Ascending aorta (tissue), 2 donors: ENCODE data around the gene STIMATE. TPM values are rescaled to one million over a fixed set of nuclear protein-coding genes. Genes with fewer than 3 reads are reported as not detected.

Source experiments
- DNase-seq, 2 donors: peaks; one replicate each; pipeline ENCODE4 v3.0.0-alpha.2; 2019; ENCODE audit warnings: low spot score in 2 of 2
- H3K27ac ChIP-seq, 2 donors: fragments of 200-600 bp; sonication (generic); one replicate each; pipeline ENCODE4 v1.5.1; 2016 to 2017; ENCODE audit warnings: mild to moderate bottlenecking in 1 of 2
- H3K27me3 ChIP-seq: fragments of 200-600 bp; sonication (generic); one replicate; pipeline ENCODE4 v1.5.1; 2017
- H3K36me3 ChIP-seq, 2 donors: fragments of 200-600 bp; sonication (generic); one replicate each; pipeline ENCODE4 v1.5.1; 2016
- H3K4me1 ChIP-seq, 2 donors: fragments of 200-600 bp; sonication (generic); one replicate each; pipeline ENCODE4 v1.5.1; 2016 to 2017; ENCODE audit warnings: mild to moderate bottlenecking in 1 of 2
- H3K4me3 ChIP-seq, 2 donors: fragments of 200-600 bp; sonication (generic); one replicate each; pipeline ENCODE4 v1.5.1; 2016 to 2017; ENCODE audit warnings: mild to moderate bottlenecking in 1 of 2
- H3K9me3 ChIP-seq, 2 donors: fragments of 200-600 bp; sonication (generic); one replicate each; pipeline ENCODE4 v1.5.1; 2016
- CTCF ChIP-seq, 3 experiments: fragments of 200-600 bp in 2 of 3; fragments of 450-650 bp in 1 of 3; sonication (generic) in 2 of 3; IDR thresholded peaks; one replicate each; pipeline ENCODE4 v1.5.1; 2016 to 2019; ENCODE audit warnings: antibody characterized with exemption in 3 of 3, mild to moderate bottlenecking in 1 of 3, moderate library complexity in 1 of 3
- intact Hi-C: fragments of 100-400 bp; cut with DNase I; formaldehyde crosslinking; loops from one replicate; pipeline ENCODE4 v1.15.1; 2023
- total RNA-seq: library from RNA; depleted of rRNA; stranded (reverse); fragments of >200 nt; gene quantifications from one replicate; pipeline ENCODE4 v1.1.0, GENCODE V29; 2016

STIMATE gene
- total RNA-seq, 1 donor from 2014 or later = 18.9 TPM

GRCh38 chr3:52838561-52839267 is 58.6 kb downstream of the STIMATE start:
- H3K36me3 ChIP-seq = peaks cover 32 to 38% of the 10 kb centered on the region in 2 donors
- H3K4me3 ChIP-seq = no peak overlapping the region
- no peak overlapping the region for H3K27ac ChIP-seq
- peaks cover 7 to 28% of the 10 kb centered on the region in 2 donors for H3K4me1 ChIP-seq
- H3K27me3 ChIP-seq = no peaks in the 10 kb centered on the region
- no peak for DNase-seq
- intact Hi-C loops = no loop called here
- no peak for TF ChIP-seq CTCF (IDR thresholded peaks at IDR 0.05)
- no peaks in the 10 kb centered on the region for H3K9me3 ChIP-seq

GRCh38 chr3:52836986-52837385 is 60.4 kb downstream of the STIMATE start:
- TF ChIP-seq CTCF (IDR thresholded peaks at IDR 0.05) = no peak
- Histone ChIP-seq H3K36me3 (peaks cover 25 to 31% of the 10 kb centered on the region in 2 donors), H3K27ac (peak overlapping the region; percentile 3 to 26), H3K4me1 (peaks cover 16 to 30% of the 10 kb centered on the region in 2 donors), H3K4me3 (no peak overlapping the region), H3K9me3 (no peaks in the 10 kb centered on the region), H3K27me3 (no peaks in the 10 kb centered on the region)
- intact Hi-C loops = no loop called here
- DNase-seq = no peak

- peaks cover 20 to 26% of the 10 kb centered on the region in 2 donors for H3K36me3 ChIP-seq
- no peak for DNase-seq
- H3K27me3 ChIP-seq = no peaks in the 10 kb centered on the region
- intact Hi-C loops = no loop called here
- H3K4me3 ChIP-seq = no peak overlapping the region
- TF ChIP-seq CTCF (IDR thresholded peaks at IDR 0.05) = no peak
- H3K9me3 ChIP-seq = no peaks in the 10 kb centered on the region
- H3K4me1 ChIP-seq = peaks cover 20 to 32% of the 10 kb centered on the region in 2 donors
- H3K27ac ChIP-seq = peak overlapping the region; percentile 38 to 66
Measured at GRCh38 chr3:52836471-52836845, 60.9 kb downstream of the STIMATE start.

- DNase-seq = no peak
- no peaks in the 10 kb centered on the region for H3K9me3 ChIP-seq
- H3K27me3 ChIP-seq = no peaks in the 10 kb centered on the region
- H3K27ac ChIP-seq = peak overlapping the region; percentile 66 to 74
- peak overlapping the region in 1 of 2 donors; percentile 28 for H3K4me3 ChIP-seq
- peaks cover 26 to 37% of the 10 kb centered on the region in 2 donors for H3K4me1 ChIP-seq
- TF ChIP-seq CTCF (IDR thresholded peaks at IDR 0.05) = no peak
- peaks cover 18 to 20% of the 10 kb centered on the region in 2 donors for H3K36me3 ChIP-seq
- intact Hi-C loops = no loop called here
Measured at GRCh38 chr3:52835766-52836470, 61.4 kb downstream of the STIMATE start.

- peak in 1 of 2 donors; percentile 84 for DNase-seq
- Histone ChIP-seq H3K27ac (peak within 1 kb of the TSS; percentile 74 to 81), H3K27me3 (no peaks in the 10 kb centered on the region), H3K9me3 (no peaks in the 10 kb centered on the region), H3K4me1 (peaks cover 30 to 44% of the 10 kb centered on the region in 2 donors), H3K36me3 (peaks cover 13 to 15% of the 10 kb centered on the region in 2 donors), H3K4me3 (peak within 1 kb of the TSS in 1 of 2 donors; percentile 28)
- TF ChIP-seq CTCF (IDR thresholded peaks at IDR 0.05) = no peak
- intact Hi-C loops = loop anchor here (5.0 kb wide), 1 partner anchor 63 kb away; the partner anchor contains the start of gene NEK4
Measured at GRCh38 chr3:52834871-52835501, 62.4 kb downstream of the STIMATE start, which contains the start of gene MUSTN1. TSS of gene MUSTN1 (minus strand) at chr3:52835019. CDS start at chr3:52834948, 71 bp downstream.
